IgD-negative memory B cell (primary cell): ENCODE data around the gene ACACA. TPM values are rescaled to one million over a fixed set of nuclear protein-coding genes. Genes with fewer than 3 reads are reported as not detected.

Experiments used
- H3K27ac Mint-ChIP-seq, 3 donors: one replicate each; pipeline ENCODE4 v1.8.0; 2020 to 2022; ENCODE audit warnings: mild to moderate bottlenecking in 3 of 3, mixed read lengths in 3 of 3, moderate library complexity in 1 of 3
- H3K27me3 Mint-ChIP-seq: one replicate; pipeline ENCODE4 v1.8.0; 2021; ENCODE audit warnings: mixed read lengths
- H3K36me3 Mint-ChIP-seq: one replicate; pipeline ENCODE4 v1.8.0; 2020; ENCODE audit warnings: mild to moderate bottlenecking, mixed read lengths
- H3K4me1 Mint-ChIP-seq, 3 donors: one replicate each; pipeline ENCODE4 v1.8.0; 2020 to 2022; ENCODE audit warnings: mixed read lengths in 3 of 3, mild to moderate bottlenecking in 1 of 3
- H3K4me3 Mint-ChIP-seq, 4 donors: one replicate each; pipeline ENCODE4 v1.8.0; 2020 to 2022; ENCODE audit warnings: mild to moderate bottlenecking in 4 of 4, mixed read lengths in 4 of 4, moderate library complexity in 3 of 4
- H3K9me3 Mint-ChIP-seq, 3 donors: one replicate each; pipeline ENCODE4 v1.8.0; 2020 to 2021; ENCODE audit warnings: mixed read lengths in 3 of 3, mild to moderate bottlenecking in 1 of 3
- polyA plus RNA-seq: library from polyadenylated mRNA; unstranded; fragments of 300-500 nt; fragmentation: Illumina TruSeq; gene quantifications from one replicate; pipeline ENCODE4 v1.2.3, GENCODE V29; 2021

Gene ACACA
- polyA plus RNA-seq, 1 donor from 2014 or later = 6.0 TPM

GRCh38 chr17:37121616-37122015, 285.0 kb downstream of the ACACA start:
- no peak overlapping the region for H3K4me3 Mint-ChIP-seq
- no peaks in the 10 kb centered on the region for H3K27me3 Mint-ChIP-seq
- H3K36me3 Mint-ChIP-seq = peaks cover 9% of the 10 kb centered on the region
- H3K27ac Mint-ChIP-seq = no peak overlapping the region
- H3K9me3 Mint-ChIP-seq = no peaks in the 10 kb centered on the region
- peaks cover 5 to 9% (median 6%) of the 10 kb centered on the region in 3 donors for H3K4me1 Mint-ChIP-seq

DNA sequence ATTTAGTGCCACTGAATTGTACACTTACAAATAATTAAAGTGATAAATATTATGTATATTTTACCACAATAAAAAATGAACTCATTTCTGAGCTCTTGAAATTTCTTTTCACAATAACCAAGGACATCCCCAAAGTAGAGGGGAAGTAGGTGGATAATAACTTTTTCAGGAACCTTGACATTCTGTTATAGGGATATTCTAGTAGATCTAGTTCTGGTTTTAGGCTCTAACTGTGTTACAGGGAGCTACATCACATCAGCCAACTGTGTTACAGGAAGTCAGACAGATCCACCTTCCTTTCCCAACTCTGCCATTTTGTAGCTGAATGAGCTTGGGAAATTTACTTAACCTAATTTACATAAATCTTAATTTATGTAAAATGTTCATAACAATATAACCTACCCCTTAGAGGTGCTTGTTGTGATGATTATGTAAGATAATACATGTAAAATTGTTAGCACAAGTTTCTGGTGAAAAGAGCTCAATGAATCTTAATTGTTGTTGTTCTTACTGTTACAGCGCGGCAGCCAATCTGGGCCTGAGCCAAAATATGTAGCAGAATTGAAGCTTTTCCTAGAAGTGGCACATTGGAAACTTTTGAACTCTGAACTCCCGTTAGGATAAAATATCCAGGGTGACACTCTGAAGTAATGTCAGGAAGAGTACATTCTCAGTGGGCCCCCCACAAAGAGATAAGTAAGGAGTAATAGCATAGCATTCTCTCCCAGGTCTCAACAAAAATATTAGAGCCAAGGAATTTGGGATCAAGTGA, 288.1 kb downstream of the ACACA start:
- Mint-ChIP-seq H3K36me3 (peaks cover 8% of the 10 kb centered on the region), H3K9me3 (no peaks in the 10 kb centered on the region), H3K27ac (no peak overlapping the region), H3K4me1 (no peaks in the 10 kb centered on the region), H3K27me3 (no peaks in the 10 kb centered on the region), H3K4me3 (no peak overlapping the region)

DNA sequence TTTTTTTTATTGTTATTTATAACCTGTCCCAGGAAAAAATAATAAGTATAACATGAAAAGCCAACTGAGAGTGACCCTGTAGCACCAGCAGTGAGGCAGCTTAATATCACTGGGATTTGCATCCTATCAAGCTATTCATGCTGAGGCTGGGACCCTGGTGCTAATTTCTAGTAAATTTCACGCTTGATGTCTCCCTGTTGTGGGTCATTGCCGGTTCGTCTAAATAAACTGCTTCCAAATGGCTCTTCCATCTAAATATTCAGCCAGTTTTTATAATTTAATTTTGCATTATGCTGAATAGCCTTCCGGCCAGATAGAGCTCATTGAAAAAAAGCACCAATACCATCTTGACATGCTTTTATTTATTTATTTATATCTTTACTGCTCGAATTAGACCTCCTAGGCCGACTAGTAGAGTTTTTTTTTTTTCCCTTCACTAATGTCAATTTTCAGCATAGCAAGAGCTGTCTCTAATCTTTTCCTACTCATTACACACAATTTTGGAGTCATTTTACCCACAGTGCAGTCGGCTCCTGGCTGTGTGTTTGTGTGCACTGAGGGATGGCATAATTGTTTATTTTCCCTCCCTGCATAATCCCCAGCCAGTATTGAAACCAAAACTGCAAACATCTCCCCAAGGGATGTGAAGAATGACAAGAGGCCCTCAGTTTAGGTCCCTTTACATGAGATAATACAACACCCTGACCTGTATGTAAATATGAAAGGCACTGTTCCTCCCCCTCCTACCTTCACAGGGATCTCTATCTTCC, 289.1 kb downstream of the ACACA start:
- Mint-ChIP-seq H3K9me3 (no peaks in the 10 kb centered on the region), H3K27me3 (no peaks in the 10 kb centered on the region), H3K4me1 (no peaks in the 10 kb centered on the region), H3K4me3 (no peak overlapping the region), H3K27ac (no peak overlapping the region), H3K36me3 (peaks cover 13% of the 10 kb centered on the region)

DNA sequence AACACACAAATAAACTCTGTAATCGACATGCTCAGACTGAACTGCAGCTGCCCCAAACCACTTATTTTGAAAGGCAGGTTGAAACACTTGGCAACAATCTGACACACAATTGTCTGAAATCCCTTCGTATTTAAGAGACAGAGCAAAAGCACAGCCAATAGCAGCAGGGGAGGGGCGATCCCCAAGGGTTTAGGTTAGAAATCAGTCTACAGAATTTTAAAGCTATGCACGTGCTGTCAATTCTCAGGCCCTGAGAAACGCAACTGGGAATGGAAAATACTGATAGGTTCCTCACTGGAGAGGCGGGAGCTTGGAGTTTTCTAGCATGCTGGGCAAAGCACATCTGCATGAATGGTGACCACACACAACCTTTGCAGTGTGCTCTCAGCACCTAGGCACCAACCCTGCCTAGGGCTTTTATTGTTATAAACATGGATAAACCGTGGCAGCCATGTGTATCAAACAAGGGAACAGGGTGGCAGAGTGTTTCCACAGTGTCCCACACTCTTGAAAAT, 289.9 kb downstream of the ACACA start:
- H3K4me3 Mint-ChIP-seq = no peak overlapping the region
- H3K27me3 Mint-ChIP-seq = no peaks in the 10 kb centered on the region
- no peaks in the 10 kb centered on the region for H3K9me3 Mint-ChIP-seq
- peaks cover 15% of the 10 kb centered on the region for H3K36me3 Mint-ChIP-seq
- H3K27ac Mint-ChIP-seq = no peak overlapping the region
- H3K4me1 Mint-ChIP-seq = no peaks in the 10 kb centered on the region

GRCh38 chr17:37111329-37111728, 295.3 kb downstream of the ACACA start:
- no peak overlapping the region for H3K27ac Mint-ChIP-seq
- no peaks in the 10 kb centered on the region for H3K4me1 Mint-ChIP-seq
- H3K4me3 Mint-ChIP-seq = no peak overlapping the region
- no peaks in the 10 kb centered on the region for H3K9me3 Mint-ChIP-seq
- peaks cover 10% of the 10 kb centered on the region for H3K36me3 Mint-ChIP-seq
- H3K27me3 Mint-ChIP-seq = no peaks in the 10 kb centered on the region

DNA sequence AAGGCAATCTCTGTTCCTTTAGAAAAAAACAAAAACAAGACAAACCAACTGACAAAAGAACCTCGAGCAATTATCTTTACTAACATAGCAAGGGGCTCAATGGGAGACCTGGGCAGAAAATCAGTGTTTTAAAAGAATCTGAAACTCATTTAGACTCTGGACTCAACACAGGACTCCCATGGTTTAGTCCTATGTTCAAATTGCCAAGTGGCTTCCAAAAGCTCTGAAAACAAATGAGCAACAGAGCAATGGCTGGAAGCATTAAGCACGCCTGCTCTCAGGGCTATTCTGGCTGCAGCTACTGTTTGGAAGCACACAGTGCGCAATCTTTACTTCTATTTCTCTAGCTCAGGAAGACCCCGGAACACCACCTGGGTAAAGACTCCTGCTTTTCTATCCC, 295.9 kb downstream of the ACACA start:
- H3K4me3 Mint-ChIP-seq = no peak overlapping the region
- H3K27ac Mint-ChIP-seq = no peak overlapping the region
- H3K4me1 Mint-ChIP-seq = no peaks in the 10 kb centered on the region
- no peaks in the 10 kb centered on the region for H3K27me3 Mint-ChIP-seq
- H3K9me3 Mint-ChIP-seq = no peaks in the 10 kb centered on the region
- peaks cover 13% of the 10 kb centered on the region for H3K36me3 Mint-ChIP-seq

- Mint-ChIP-seq H3K4me1 (no peaks in the 10 kb centered on the region), H3K4me3 (peak overlapping the region in 1 of 4 donors; percentile 30), H3K9me3 (no peaks in the 10 kb centered on the region), H3K27me3 (no peaks in the 10 kb centered on the region), H3K36me3 (peaks cover 13% of the 10 kb centered on the region), H3K27ac (no peak overlapping the region)
These were observed 296.6 kb downstream of the ACACA start for GRCh38 chr17:37109731-37110710.

- Mint-ChIP-seq H3K4me3 (no peak overlapping the region), H3K27ac (no peak overlapping the region), H3K27me3 (no peaks in the 10 kb centered on the region), H3K36me3 (peaks cover 13% of the 10 kb centered on the region), H3K9me3 (no peaks in the 10 kb centered on the region), H3K4me1 (no peaks in the 10 kb centered on the region)
These were observed 297.5 kb downstream of the ACACA start for GRCh38 chr17:37109106-37109505.

DNA sequence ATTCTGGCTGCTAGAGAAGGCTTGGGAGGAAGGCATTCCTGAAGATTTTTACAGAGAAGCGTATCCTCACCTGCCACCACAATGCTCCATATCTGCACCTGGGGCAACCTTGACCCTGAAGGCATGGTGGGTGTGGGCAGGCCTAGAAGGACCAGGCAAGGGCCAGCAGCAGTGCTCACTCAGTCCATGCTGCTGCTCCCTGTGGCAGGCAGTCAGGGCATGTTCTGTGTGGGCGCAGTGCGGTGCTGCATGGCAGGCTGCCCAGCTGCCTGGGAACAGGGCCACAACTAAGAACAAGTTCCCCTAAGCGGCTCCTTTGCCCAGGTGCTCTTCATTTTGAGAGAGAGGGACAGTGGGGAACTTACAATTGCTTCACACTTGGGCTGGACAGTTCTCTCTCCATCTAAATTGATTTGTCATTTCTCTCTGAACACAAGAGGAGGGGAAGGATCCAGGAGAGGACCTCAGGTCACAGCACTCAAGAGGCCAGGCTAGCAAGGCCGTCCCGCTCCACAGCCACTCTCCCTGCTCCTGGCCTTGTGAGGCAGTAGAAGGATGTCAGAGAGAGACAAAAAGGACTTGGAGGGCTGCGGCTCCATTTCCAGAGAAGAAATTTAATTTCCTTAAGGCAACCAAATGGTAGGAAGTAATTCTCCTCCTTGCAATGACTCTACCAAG, 299.1 kb downstream of the ACACA start:
- Mint-ChIP-seq H3K27me3 (no peaks in the 10 kb centered on the region), H3K36me3 (peaks cover 6% of the 10 kb centered on the region)

DNA sequence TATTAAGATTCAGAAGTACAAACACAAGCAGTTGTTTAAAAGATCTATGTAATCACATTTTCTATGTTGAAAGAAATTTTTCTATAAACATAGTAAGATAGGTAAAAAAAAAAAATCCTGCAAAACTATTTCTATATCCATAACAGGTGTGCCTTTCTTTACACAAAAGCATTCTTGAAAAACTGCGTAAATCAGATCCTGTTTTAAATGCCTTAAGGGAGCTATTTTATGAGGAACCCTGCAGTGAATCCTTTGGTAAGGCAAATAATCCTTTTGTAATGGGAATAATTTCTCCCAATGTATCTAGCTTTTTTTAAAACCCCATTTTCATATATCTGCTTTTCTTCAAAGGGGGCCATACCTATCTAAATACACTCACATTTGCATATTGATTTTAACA, 300.6 kb downstream of the ACACA start:
- Mint-ChIP-seq H3K4me3 (no peak overlapping the region), H3K36me3 (peaks cover 6% of the 10 kb centered on the region), H3K27ac (peak overlapping the region in 1 of 3 donors; percentile 62), H3K27me3 (no peaks in the 10 kb centered on the region), H3K9me3 (no peaks in the 10 kb centered on the region), H3K4me1 (no peaks in the 10 kb centered on the region)

More for the DNA sequence above, 299.1 kb downstream of the ACACA start:
- Mint-ChIP-seq H3K4me1 (no peaks in the 10 kb centered on the region), H3K27ac (no peak overlapping the region), H3K9me3 (no peaks in the 10 kb centered on the region), H3K4me3 (no peak overlapping the region)

- no peaks in the 10 kb centered on the region for H3K9me3 Mint-ChIP-seq
- H3K4me1 Mint-ChIP-seq = no peaks in the 10 kb centered on the region
- no peak overlapping the region for H3K4me3 Mint-ChIP-seq
- H3K36me3 Mint-ChIP-seq = peaks cover 11% of the 10 kb centered on the region
- no peaks in the 10 kb centered on the region for H3K27me3 Mint-ChIP-seq
- no peak overlapping the region for H3K27ac Mint-ChIP-seq
These were observed 303.4 kb downstream of the ACACA start for GRCh38 chr17:37103231-37103630.

GRCh38 chr17:37101306-37101705, 305.3 kb downstream of the ACACA start:
- Mint-ChIP-seq H3K36me3 (peaks cover 17% of the 10 kb centered on the region), H3K27me3 (no peaks in the 10 kb centered on the region), H3K4me1 (no peaks in the 10 kb centered on the region), H3K27ac (no peak overlapping the region), H3K9me3 (no peaks in the 10 kb centered on the region), H3K4me3 (no peak overlapping the region)

- Mint-ChIP-seq H3K36me3 (peaks cover 14% of the 10 kb centered on the region), H3K4me1 (no peaks in the 10 kb centered on the region), H3K9me3 (no peaks in the 10 kb centered on the region), H3K27me3 (no peaks in the 10 kb centered on the region), H3K4me3 (no peak overlapping the region), H3K27ac (peak overlapping the region in 1 of 3 donors; percentile 5)
These were observed 306.4 kb downstream of the ACACA start for GRCh38 chr17:37100231-37100630.

DNA sequence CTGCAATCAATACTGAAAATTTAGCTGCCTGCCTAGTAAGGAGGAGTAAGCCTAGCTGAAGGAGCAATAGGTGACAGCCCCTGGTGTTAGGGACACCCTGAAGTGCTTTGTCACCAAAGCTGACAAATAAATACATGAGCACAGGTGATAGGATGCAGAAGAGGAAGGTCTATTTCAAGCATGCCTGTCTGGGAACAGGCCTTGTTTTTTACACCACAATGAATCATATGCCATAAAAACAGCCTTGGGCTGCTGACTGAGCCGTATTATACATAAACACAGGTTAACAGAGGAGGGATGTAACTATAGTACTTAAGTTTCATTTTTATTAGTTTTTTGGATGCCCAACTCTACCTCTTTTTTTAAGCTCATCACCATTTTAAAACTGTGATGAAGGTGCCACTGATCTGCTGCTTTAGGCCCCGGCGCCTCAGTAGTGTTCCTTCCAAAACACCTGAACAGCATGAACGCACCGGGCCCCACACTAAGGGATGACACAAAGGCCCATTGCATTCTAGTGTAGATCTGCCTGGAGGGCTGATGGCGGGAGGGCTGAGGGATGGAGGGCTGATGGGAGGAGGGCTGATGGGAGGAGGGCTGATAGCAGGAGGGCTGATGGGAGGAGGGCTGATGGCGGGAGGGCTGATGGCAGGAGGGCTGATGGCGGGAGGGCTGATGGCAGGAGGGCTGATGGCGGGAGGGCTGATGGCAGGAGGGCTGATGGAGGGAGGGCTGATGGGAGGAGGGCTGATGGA, 307.5 kb downstream of the ACACA start:
- H3K4me1 Mint-ChIP-seq = no peaks in the 10 kb centered on the region
- H3K27me3 Mint-ChIP-seq = no peaks in the 10 kb centered on the region
- no peak overlapping the region for H3K4me3 Mint-ChIP-seq
- H3K9me3 Mint-ChIP-seq = no peaks in the 10 kb centered on the region
- no peak overlapping the region for H3K27ac Mint-ChIP-seq
- peaks cover 14% of the 10 kb centered on the region for H3K36me3 Mint-ChIP-seq
